Panc1 (cell line): ENCODE measurements around the gene POU2AF1. TPM values are rescaled to one million over a fixed set of nuclear protein-coding genes. Genes with fewer than 3 reads are reported as not detected.

ENCODE experiments used
- ATAC-seq: fragments of 200-7000 bp; cut with Tn5 transposase; 2 replicates; pipeline ENCODE4 v1.9.1; 2020; ENCODE audit warnings: mild to moderate bottlenecking, moderate library complexity
- BruUV-seq: library from RNA; stranded (reverse); fragments of 400-500 nt; replicated peaks from 2 replicates; lab custom pipeline; 2021; lab: Mats Ljungman, UMichigan
- CTCF ChIA-PET: fragments of 300-600 bp; sonication (Branson Sonifier 250); formaldehyde crosslinking; loops from one replicate; lab custom pipeline; 2022; ENCODE audit warnings: antibody characterized with exemption; lab: Charles Lee
- POLR2A ChIA-PET: fragments of 300-600 bp; sonication (Branson Sonifier 250); formaldehyde crosslinking; loops from one replicate; lab custom pipeline; 2022; ENCODE audit warnings: antibody characterized with exemption; lab: Charles Lee
- DNase-seq: peaks from one replicate; pipeline ENCODE4 v3.0.0-alpha.2; 2010; ENCODE audit warnings: low read depth, low spot score
- H3K27ac ChIP-seq: 2 replicates; pipeline ENCODE4 v1.5.1; 2011; ENCODE audit warnings: mild to moderate bottlenecking, low read length, inconsistent platforms
- H3K27me3 ChIP-seq: fragments of 200-500 bp; sonication (Bioruptor generic); 2 replicates; pipeline ENCODE4 v1.6.0; 2014; ENCODE audit warnings: low read length, inconsistent platforms; ENCODE audit not compliant: control insufficient read depth, insufficient read depth
- H3K36me3 ChIP-seq: fragments of 200-500 bp; sonication (Bioruptor generic); 2 replicates; pipeline ENCODE4 v1.5.1; 2014; ENCODE audit warnings: inconsistent platforms, mild to moderate bottlenecking, low read length, moderate library complexity; ENCODE audit not compliant: control insufficient read depth, insufficient read depth
- H3K4me1 ChIP-seq: 2 replicates; pipeline ENCODE4 v1.5.1; 2011; ENCODE audit warnings: inconsistent platforms, mild to moderate bottlenecking, low read length, moderate library complexity; ENCODE audit not compliant: control insufficient read depth, insufficient read depth
- H3K4me3 ChIP-seq, 2 experiments: 2 replicates each; pipeline ENCODE4 v1.5.1; 2011 to 2012; ENCODE audit warnings: low read depth in 2 of 2, low read length in 2 of 2, mild to moderate bottlenecking in 2 of 2, inconsistent platforms in 1 of 2, moderate library complexity in 1 of 2
- H3K9me3 ChIP-seq: fragments of 200-500 bp; sonication (Bioruptor generic); 2 replicates; pipeline ENCODE4 v1.5.1; 2014; ENCODE audit warnings: low read depth, mild to moderate bottlenecking, inconsistent platforms, low read length, moderate library complexity; ENCODE audit not compliant: control insufficient read depth, insufficient read depth
- POLR2AphosphoS5 ChIP-seq: IDR thresholded peaks from 2 replicates; pipeline ENCODE4 v1.6.1; 2012; ENCODE audit warnings: mild to moderate bottlenecking, low read depth, low read length, moderate library complexity
- SIN3A ChIP-seq: IDR thresholded peaks from 2 replicates; pipeline ENCODE4 v1.6.1; 2012; ENCODE audit warnings: low read depth, mild to moderate bottlenecking, low read length, moderate library complexity, borderline replicate concordance; ENCODE audit not compliant: insufficient read depth
- TCF7L2 ChIP-seq: IDR thresholded peaks from 2 replicates; pipeline ENCODE4 v1.6.1; 2011; ENCODE audit warnings: mild to moderate bottlenecking, low read depth, low read length, inconsistent platforms
- in situ Hi-C: cut with HindIII; loops from 2 replicates; pipeline ENCODE4 v1.10.0; 2016; ENCODE audit warnings: low sequenced_read_pairs, low pct_unique_long_range_greater_than_20kb
- intact Hi-C: fragments of 100-400 bp; cut with micrococcal nuclease; formaldehyde crosslinking; loops from one replicate; pipeline ENCODE4 v1.10.0; 2022; ENCODE audit not compliant: unreplicated experiment
- total RNA-seq: library from RNA; stranded (reverse); gene quantifications from one replicate; pipeline ENCODE4 v1.2.1, GENCODE V29; 2021; ENCODE audit not compliant: unreplicated experiment
- TF ChIP-seq, protein P1 (sequence below): fragments of 450-650 bp; IDR thresholded peaks from 2 replicates; pipeline ENCODE4 v1.5.1; 2017; ENCODE audit warnings: mild to moderate bottlenecking
- TF ChIP-seq, protein P2 (sequence below), 2 experiments: IDR thresholded peaks; 2 replicates each; pipeline ENCODE4 v1.6.1; 2011 to 2012; ENCODE audit warnings: low read depth in 2 of 2, control low read depth in 1 of 2, low read length in 1 of 2, mild to moderate bottlenecking in 1 of 2, moderate library complexity in 1 of 2; ENCODE audit not compliant: insufficient read depth in 1 of 2

The POU2AF1 gene
- total RNA-seq, 1 experiment from 2014 or later = 0.18 TPM

DNA sequence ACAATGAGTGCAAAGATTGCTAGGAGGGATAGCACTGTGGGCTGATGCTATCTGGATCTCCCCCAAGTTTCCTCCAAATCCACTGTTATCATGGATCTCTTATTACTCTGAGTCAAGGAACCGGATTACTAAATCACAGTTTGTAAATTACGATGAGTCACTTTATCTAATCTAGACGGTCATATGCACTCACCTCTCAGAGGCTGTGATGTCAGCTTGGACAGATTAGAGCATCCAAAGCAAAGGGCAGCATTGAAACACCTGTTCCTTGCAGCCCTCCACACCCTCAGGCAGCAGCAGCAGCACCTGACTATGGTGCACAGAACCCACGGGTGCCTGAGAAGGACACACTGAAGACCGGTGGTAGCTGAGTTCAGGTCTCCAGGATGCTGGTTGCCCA lies 14.0 kb upstream of the POU2AF1 start:
- no TSS peak for BruUV-seq
- Histone ChIP-seq H3K4me1 (no peaks in the 10 kb centered on the region), H3K36me3 (no peaks in the 10 kb centered on the region), H3K4me3 (no peak overlapping the region), H3K27ac (no peak overlapping the region), H3K9me3 (no peaks in the 10 kb centered on the region), H3K27me3 (peaks cover 2% of the 10 kb centered on the region; the same call in 1 of the 2 replicates)
- intact Hi-C loops = no loop called here
- in situ Hi-C loops = no loop called here
- POLR2A ChIA-PET = no interaction called here
- CTCF ChIA-PET = interaction anchor here (0.6 kb wide), 1 partner anchor 16 kb away, joined by 4 read pairs; no protein-coding TSS in a partner anchor
- TF ChIP-seq, protein P1, sequence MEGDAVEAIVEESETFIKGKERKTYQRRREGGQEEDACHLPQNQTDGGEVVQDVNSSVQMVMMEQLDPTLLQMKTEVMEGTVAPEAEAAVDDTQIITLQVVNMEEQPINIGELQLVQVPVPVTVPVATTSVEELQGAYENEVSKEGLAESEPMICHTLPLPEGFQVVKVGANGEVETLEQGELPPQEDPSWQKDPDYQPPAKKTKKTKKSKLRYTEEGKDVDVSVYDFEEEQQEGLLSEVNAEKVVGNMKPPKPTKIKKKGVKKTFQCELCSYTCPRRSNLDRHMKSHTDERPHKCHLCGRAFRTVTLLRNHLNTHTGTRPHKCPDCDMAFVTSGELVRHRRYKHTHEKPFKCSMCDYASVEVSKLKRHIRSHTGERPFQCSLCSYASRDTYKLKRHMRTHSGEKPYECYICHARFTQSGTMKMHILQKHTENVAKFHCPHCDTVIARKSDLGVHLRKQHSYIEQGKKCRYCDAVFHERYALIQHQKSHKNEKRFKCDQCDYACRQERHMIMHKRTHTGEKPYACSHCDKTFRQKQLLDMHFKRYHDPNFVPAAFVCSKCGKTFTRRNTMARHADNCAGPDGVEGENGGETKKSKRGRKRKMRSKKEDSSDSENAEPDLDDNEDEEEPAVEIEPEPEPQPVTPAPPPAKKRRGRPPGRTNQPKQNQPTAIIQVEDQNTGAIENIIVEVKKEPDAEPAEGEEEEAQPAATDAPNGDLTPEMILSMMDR = no peak
- TF ChIP-seq, protein P2, sequence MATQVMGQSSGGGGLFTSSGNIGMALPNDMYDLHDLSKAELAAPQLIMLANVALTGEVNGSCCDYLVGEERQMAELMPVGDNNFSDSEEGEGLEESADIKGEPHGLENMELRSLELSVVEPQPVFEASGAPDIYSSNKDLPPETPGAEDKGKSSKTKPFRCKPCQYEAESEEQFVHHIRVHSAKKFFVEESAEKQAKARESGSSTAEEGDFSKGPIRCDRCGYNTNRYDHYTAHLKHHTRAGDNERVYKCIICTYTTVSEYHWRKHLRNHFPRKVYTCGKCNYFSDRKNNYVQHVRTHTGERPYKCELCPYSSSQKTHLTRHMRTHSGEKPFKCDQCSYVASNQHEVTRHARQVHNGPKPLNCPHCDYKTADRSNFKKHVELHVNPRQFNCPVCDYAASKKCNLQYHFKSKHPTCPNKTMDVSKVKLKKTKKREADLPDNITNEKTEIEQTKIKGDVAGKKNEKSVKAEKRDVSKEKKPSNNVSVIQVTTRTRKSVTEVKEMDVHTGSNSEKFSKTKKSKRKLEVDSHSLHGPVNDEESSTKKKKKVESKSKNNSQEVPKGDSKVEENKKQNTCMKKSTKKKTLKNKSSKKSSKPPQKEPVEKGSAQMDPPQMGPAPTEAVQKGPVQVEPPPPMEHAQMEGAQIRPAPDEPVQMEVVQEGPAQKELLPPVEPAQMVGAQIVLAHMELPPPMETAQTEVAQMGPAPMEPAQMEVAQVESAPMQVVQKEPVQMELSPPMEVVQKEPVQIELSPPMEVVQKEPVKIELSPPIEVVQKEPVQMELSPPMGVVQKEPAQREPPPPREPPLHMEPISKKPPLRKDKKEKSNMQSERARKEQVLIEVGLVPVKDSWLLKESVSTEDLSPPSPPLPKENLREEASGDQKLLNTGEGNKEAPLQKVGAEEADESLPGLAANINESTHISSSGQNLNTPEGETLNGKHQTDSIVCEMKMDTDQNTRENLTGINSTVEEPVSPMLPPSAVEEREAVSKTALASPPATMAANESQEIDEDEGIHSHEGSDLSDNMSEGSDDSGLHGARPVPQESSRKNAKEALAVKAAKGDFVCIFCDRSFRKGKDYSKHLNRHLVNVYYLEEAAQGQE (IDR thresholded peaks at IDR 0.05; ENCODE audit: insufficient read depth in 1 of 2, low read depth in 2 of 2, low read length in 1 of 2) = no peak
- TF ChIP-seq POLR2AphosphoS5 = no peak
- no peak for TF ChIP-seq SIN3A
- no peak for TF ChIP-seq TCF7L2
- DNase-seq (no peak), ATAC-seq (no peak)

DNA sequence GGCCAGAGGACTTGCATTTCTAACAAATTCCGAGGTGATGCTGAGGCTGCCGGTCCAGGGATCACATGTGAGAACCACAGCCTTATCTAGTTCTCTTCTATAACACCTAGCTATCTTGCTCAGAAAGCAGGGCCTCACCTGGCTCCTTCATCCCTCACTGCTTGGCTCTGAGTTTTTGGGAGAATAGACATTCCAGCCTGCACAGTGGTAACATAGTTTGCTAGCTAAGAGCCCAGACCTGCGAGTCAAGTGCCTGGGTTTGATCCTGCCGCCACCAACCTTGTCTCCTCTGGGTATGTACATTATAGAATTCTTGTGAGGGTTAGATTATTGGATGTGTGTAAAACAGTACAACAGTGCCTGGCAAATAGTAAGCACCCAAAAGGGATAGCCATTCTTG lies 13.5 kb upstream of the POU2AF1 start:
- POLR2A ChIA-PET = no interaction called here
- no peaks in the 10 kb centered on the region for H3K4me1 ChIP-seq
- intact Hi-C loops (no loop called here), in situ Hi-C loops (no loop called here)
- H3K27ac ChIP-seq = no peak overlapping the region
- no peak for DNase-seq
- CTCF ChIA-PET = no interaction called here
- H3K4me3 ChIP-seq = no peak overlapping the region
- H3K9me3 ChIP-seq = no peaks in the 10 kb centered on the region
- ATAC-seq = no peak
- no TSS peak for BruUV-seq
- H3K36me3 ChIP-seq = no peaks in the 10 kb centered on the region
- TF ChIP-seq TCF7L2 (no peak), SIN3A (no peak), POLR2AphosphoS5 (no peak)
- TF ChIP-seq, protein P1 = no peak
- H3K27me3 ChIP-seq = peaks cover 2% of the 10 kb centered on the region; the same call in 1 of the 2 replicates
